K562 (cell line): ENCODE data around the gene CDCA4.

Experiments
- CBFA2T3 ChIP-seq: fragments of 450-650 bp; IDR thresholded peaks from 2 replicates; pipeline ENCODE4 v1.6.1; 2017
- EP300 ChIP-seq: IDR thresholded peaks from 2 replicates; pipeline ENCODE4 v1.6.1; 2012; ENCODE audit warnings: low read length, improper control_type of control experiment
- FOXP1 ChIP-seq: sonication (generic); formaldehyde crosslinking; IDR thresholded peaks from 2 replicates; pipeline ENCODE4 v1.8.0; 2022; ENCODE audit warnings: mild to moderate bottlenecking, missing genetic modification reagents
- MCM2 ChIP-seq: fragments of 450-650 bp; IDR thresholded peaks from 2 replicates; pipeline ENCODE4 v1.6.1; 2017; ENCODE audit warnings: low read depth, mild to moderate bottlenecking
- SMAD3 ChIP-seq: fragments of 450-650 bp; formaldehyde crosslinking; conservative IDR thresholded peaks from 2 replicates; pipeline ENCODE4 v1.4.0; 2020; ENCODE audit warnings: mild to moderate bottlenecking
- SNRNP70 ChIP-seq: fragments of 200-400 bp; formaldehyde crosslinking; optimal IDR thresholded peaks from 2 replicates; pipeline ENCODE3; 2017; ENCODE audit warnings: low read depth, low read length
- ZFX ChIP-seq: sonication (generic); formaldehyde crosslinking; IDR thresholded peaks from 2 replicates; pipeline ENCODE4 v1.8.0; 2022; ENCODE audit warnings: mild to moderate bottlenecking, missing genetic modification reagents, moderate library complexity
- ZNF212 ChIP-seq: fragments of 450-650 bp; formaldehyde crosslinking; IDR thresholded peaks from 2 replicates; pipeline ENCODE4 v1.4.0; 2020; ENCODE audit warnings: mild to moderate bottlenecking
- TF ChIP-seq, protein P1 (sequence below), 2 experiments: fragments of 450-650 bp; formaldehyde crosslinking in 1 of 2; IDR thresholded peaks; 2 replicates each; pipeline versions ENCODE4 v1.4.0 to v1.6.1; 2014 to 2020; ENCODE audit warnings: mild to moderate bottlenecking in 2 of 2, borderline replicate concordance in 1 of 2, low read depth in 1 of 2
- TF ChIP-seq, protein P2 (sequence below): fragments of 250-450 bp; sonication (Bioruptor Pico); IDR thresholded peaks from 2 replicates; pipeline ENCODE4 v1.9.0; 2021; ENCODE audit warnings: mild to moderate bottlenecking, inconsistent platforms
- TF ChIP-seq, protein P3 (sequence below): fragments of 450-650 bp; IDR thresholded peaks from 2 replicates; pipeline ENCODE4 v1.6.1; 2016; ENCODE audit warnings: missing biosample characterization, missing genetic modification characterization

DNA sequence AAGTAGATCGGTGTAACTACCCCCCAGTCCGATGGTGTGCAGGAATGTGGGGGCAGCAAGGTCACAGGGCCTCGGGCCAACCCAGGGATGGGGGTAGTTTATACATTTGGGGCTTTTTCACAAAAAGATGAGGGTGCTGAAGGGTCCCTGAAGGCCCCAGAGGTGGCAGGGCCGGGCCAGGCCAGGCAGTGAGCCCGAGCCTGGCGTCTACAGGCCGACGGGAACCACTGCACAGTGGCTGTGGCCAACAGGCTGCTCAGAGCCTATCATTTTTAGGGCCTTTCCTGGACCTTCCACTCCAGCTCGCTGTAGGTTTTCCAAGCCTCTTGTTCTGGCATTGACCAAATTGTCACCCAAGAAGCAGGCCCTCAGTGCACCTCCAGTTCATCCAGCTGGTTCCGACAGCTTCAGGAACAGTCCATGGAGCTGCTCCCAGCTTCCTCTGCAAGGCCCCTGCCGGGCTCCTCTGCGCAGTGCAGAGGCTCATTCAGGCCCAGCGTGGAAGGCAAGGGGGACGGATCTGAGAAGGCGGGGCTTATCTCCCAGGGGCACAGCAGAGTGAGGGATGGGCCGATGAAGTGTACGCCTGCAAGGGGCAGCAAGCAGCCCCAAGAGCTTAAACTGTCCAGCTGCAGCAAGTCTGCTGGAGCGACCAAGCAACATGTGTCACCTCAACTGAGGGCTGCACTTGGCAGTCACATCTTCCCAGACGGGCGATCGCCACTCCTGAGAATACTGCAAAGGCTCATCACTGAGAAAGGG, 13.9 kb downstream of the CDCA4 start:
- TF ChIP-seq ZNF212 (CRISPR knock-in tag) = no peak
- TF ChIP-seq, protein P1, sequence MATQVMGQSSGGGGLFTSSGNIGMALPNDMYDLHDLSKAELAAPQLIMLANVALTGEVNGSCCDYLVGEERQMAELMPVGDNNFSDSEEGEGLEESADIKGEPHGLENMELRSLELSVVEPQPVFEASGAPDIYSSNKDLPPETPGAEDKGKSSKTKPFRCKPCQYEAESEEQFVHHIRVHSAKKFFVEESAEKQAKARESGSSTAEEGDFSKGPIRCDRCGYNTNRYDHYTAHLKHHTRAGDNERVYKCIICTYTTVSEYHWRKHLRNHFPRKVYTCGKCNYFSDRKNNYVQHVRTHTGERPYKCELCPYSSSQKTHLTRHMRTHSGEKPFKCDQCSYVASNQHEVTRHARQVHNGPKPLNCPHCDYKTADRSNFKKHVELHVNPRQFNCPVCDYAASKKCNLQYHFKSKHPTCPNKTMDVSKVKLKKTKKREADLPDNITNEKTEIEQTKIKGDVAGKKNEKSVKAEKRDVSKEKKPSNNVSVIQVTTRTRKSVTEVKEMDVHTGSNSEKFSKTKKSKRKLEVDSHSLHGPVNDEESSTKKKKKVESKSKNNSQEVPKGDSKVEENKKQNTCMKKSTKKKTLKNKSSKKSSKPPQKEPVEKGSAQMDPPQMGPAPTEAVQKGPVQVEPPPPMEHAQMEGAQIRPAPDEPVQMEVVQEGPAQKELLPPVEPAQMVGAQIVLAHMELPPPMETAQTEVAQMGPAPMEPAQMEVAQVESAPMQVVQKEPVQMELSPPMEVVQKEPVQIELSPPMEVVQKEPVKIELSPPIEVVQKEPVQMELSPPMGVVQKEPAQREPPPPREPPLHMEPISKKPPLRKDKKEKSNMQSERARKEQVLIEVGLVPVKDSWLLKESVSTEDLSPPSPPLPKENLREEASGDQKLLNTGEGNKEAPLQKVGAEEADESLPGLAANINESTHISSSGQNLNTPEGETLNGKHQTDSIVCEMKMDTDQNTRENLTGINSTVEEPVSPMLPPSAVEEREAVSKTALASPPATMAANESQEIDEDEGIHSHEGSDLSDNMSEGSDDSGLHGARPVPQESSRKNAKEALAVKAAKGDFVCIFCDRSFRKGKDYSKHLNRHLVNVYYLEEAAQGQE (IDR thresholded peaks at IDR 0.05; ENCODE audit: borderline replicate concordance) = no peak
- TF ChIP-seq, protein P1 (CRISPR knock-in tag; IDR thresholded peaks at IDR 0.05; ENCODE audit: low read depth) = no peak
- TF ChIP-seq SNRNP70 = no peak
- TF ChIP-seq CBFA2T3 = no peak
- TF ChIP-seq MCM2 = no peak
- TF ChIP-seq, protein P2, sequence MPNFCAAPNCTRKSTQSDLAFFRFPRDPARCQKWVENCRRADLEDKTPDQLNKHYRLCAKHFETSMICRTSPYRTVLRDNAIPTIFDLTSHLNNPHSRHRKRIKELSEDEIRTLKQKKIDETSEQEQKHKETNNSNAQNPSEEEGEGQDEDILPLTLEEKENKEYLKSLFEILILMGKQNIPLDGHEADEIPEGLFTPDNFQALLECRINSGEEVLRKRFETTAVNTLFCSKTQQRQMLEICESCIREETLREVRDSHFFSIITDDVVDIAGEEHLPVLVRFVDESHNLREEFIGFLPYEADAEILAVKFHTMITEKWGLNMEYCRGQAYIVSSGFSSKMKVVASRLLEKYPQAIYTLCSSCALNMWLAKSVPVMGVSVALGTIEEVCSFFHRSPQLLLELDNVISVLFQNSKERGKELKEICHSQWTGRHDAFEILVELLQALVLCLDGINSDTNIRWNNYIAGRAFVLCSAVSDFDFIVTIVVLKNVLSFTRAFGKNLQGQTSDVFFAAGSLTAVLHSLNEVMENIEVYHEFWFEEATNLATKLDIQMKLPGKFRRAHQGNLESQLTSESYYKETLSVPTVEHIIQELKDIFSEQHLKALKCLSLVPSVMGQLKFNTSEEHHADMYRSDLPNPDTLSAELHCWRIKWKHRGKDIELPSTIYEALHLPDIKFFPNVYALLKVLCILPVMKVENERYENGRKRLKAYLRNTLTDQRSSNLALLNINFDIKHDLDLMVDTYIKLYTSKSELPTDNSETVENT (CRISPR knock-in tag) = no peak
- no peak for TF ChIP-seq FOXP1
- TF ChIP-seq SMAD3 = no peak
- no peak for TF ChIP-seq EP300
- TF ChIP-seq, protein P3, sequence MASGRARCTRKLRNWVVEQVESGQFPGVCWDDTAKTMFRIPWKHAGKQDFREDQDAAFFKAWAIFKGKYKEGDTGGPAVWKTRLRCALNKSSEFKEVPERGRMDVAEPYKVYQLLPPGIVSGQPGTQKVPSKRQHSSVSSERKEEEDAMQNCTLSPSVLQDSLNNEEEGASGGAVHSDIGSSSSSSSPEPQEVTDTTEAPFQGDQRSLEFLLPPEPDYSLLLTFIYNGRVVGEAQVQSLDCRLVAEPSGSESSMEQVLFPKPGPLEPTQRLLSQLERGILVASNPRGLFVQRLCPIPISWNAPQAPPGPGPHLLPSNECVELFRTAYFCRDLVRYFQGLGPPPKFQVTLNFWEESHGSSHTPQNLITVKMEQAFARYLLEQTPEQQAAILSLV (tag) = no peak
- no peak for TF ChIP-seq ZFX (CRISPR knock-in tag)
